Esophagus squamous epithelium (tissue), 4 donors: ENCODE data around the gene TANGO6.

Source experiments
- CTCF ChIP-seq, 6 experiments: fragments of 450-650 bp in 4 of 6; fragments of 200-600 bp in 2 of 6; sonication (generic) in 2 of 6; IDR thresholded peaks; one replicate each; pipeline ENCODE4 v1.5.1; 2016 to 2019; ENCODE audit warnings: antibody characterized with exemption in 6 of 6, mild to moderate bottlenecking in 4 of 6, moderate library complexity in 4 of 6
- POLR2A ChIP-seq, 4 donors: fragments of 450-650 bp; IDR thresholded peaks; one replicate each; pipeline ENCODE4 v1.6.1; 2017; ENCODE audit warnings: antibody characterized with exemption in 4 of 4, mild to moderate bottlenecking in 4 of 4, moderate library complexity in 3 of 4

- TF ChIP-seq CTCF (IDR thresholded peaks at IDR 0.05) (no peak), POLR2A (IDR thresholded peaks at IDR 0.05) (no peak)
These were observed 30.5 kb downstream of the TANGO6 start for GRCh38 chr16:68873635-68874471.
